Smooth muscle cell (in vitro differentiated cells): ENCODE measurements around the gene SPTBN2. TPM values are rescaled to one million over a fixed set of nuclear protein-coding genes. Genes with fewer than 3 reads are reported as not detected.

Source experiments
- DNase-seq: peaks from one replicate; lab custom pipeline; 2025; ENCODE audit not compliant: unreplicated experiment; lab: John Stamatoyannopoulos, UW
- H2AFZ ChIP-seq: fragments of 200-600 bp; sonication (generic); 2 replicates; pipeline ENCODE4 v1.6.0; 2016; ENCODE audit warnings: antibody characterized with exemption, low read depth, mild to moderate bottlenecking
- H3F3A ChIP-seq: fragments of 200-600 bp; sonication (generic); 2 replicates; pipeline ENCODE4 v1.6.0; 2017; ENCODE audit warnings: antibody characterized with exemption, low read depth
- H3K27ac ChIP-seq: fragments of 200-600 bp; sonication (generic); 2 replicates; pipeline ENCODE4 v1.5.1; 2016; ENCODE audit warnings: low read depth, mild to moderate bottlenecking
- H3K27me3 ChIP-seq: fragments of 200-600 bp; sonication (generic); 2 replicates; pipeline ENCODE4 v1.6.1; 2016; ENCODE audit warnings: low read depth, mild to moderate bottlenecking
- H3K36me3 ChIP-seq: fragments of 200-600 bp; sonication (generic); 2 replicates; pipeline ENCODE4 v1.5.1; 2016; ENCODE audit warnings: low read depth
- H3K4me1 ChIP-seq: fragments of 200-600 bp; sonication (generic); 2 replicates; pipeline ENCODE4 v1.5.1; 2016; ENCODE audit warnings: low read depth
- H3K4me2 ChIP-seq: fragments of 200-600 bp; sonication (generic); 2 replicates; pipeline ENCODE4 v1.6.0; 2016; ENCODE audit warnings: mild to moderate bottlenecking
- H3K4me3 ChIP-seq: fragments of 200-600 bp; sonication (generic); 2 replicates; pipeline ENCODE4 v1.5.1; 2016; ENCODE audit warnings: mild to moderate bottlenecking
- H3K79me2 ChIP-seq: fragments of 200-600 bp; sonication (generic); 2 replicates; pipeline ENCODE4 v1.6.0; 2016; ENCODE audit warnings: low read depth, mild to moderate bottlenecking
- H3K9ac ChIP-seq: fragments of 200-600 bp; sonication (generic); 2 replicates; pipeline ENCODE4 v1.6.0; 2016; ENCODE audit warnings: low read depth
- H3K9me3 ChIP-seq: fragments of 200-600 bp; sonication (generic); replicated peaks from 2 replicates; pipeline ENCODE4 v1.5.1; 2016; ENCODE audit warnings: low read depth
- H4K20me1 ChIP-seq: fragments of 200-600 bp; sonication (generic); 2 replicates; pipeline ENCODE4 v1.6.0; 2016; ENCODE audit warnings: low read depth
- CTCF ChIP-seq: fragments of 200-600 bp; sonication (generic); IDR thresholded peaks from 2 replicates; pipeline ENCODE4 v1.5.1; 2017; ENCODE audit warnings: borderline replicate concordance, mild to moderate bottlenecking, antibody characterized with exemption; ENCODE audit not compliant: insufficient read depth, poor library complexity, severe bottlenecking
- WGBS: methylation state at CpG from one replicate; pipeline ENCODE4 v1.1.7; 2016; ENCODE audit warnings: low lambda C conversion rate; 5-methylcytosine and 5-hydroxymethylcytosine counted together
- polyA plus RNA-seq: library from polyadenylated mRNA; unstranded; fragments of >200 nt; fragmentation: Nextera tagmentation; extraction: Ambion mirVana; gene quantifications from 2 replicates; pipeline ENCODE4 v1.2.1, GENCODE V29; 2016
- total RNA-seq: library from RNA; depleted of rRNA; stranded (reverse); fragments of >200 nt; gene quantifications from 2 replicates; pipeline ENCODE4 v1.2.3, GENCODE V29; 2014

The SPTBN2 gene
- total and polyA plus RNA-seq, 2 experiments from 2014 or later: 15.7 to 20.9 TPM

- no peaks in the 10 kb centered on the region for H3K9me3 ChIP-seq
- no peaks in the 10 kb centered on the region for H4K20me1 ChIP-seq
- no peak overlapping the region for H3K4me2 ChIP-seq
- TF ChIP-seq CTCF: no peak
- H3K79me2 ChIP-seq: no peaks in the 10 kb centered on the region
- H3F3A ChIP-seq: no peaks in the 10 kb centered on the region
- H3K27ac ChIP-seq: no peak overlapping the region
- H3K27me3 ChIP-seq: no peaks in the 10 kb centered on the region
- H3K4me3 ChIP-seq: no peak overlapping the region
- H2AFZ ChIP-seq: no peak overlapping the region
- no peak overlapping the region for H3K9ac ChIP-seq
- 98% methylated on average over 26 of the region's 26 CpGs for WGBS
- no peaks in the 10 kb centered on the region for H3K4me1 ChIP-seq
- H3K36me3 ChIP-seq: no peaks in the 10 kb centered on the region
- DNase-seq: no peak
Measured at GRCh38 chr11:66707486-66707885, 21.5 kb downstream of the SPTBN2 start.

GRCh38 chr11:66706989-66707388, 22.0 kb downstream of the SPTBN2 start:
- no peaks in the 10 kb centered on the region for H3F3A ChIP-seq

GRCh38 chr11:66705587-66706335, 23.3 kb downstream of the SPTBN2 start:
- no peak overlapping the region for H3K27ac ChIP-seq
- no peaks in the 10 kb centered on the region for H3K79me2 ChIP-seq
- TF ChIP-seq CTCF: no peak
- H3K27me3 ChIP-seq: no peaks in the 10 kb centered on the region
- no peak overlapping the region for H2AFZ ChIP-seq
- H3K9me3 ChIP-seq: no peaks in the 10 kb centered on the region
- no peak overlapping the region for H3K9ac ChIP-seq
- no peak overlapping the region for H3K4me2 ChIP-seq
- DNase-seq: no peak
- no peaks in the 10 kb centered on the region for H3K4me1 ChIP-seq
- no peaks in the 10 kb centered on the region for H4K20me1 ChIP-seq
- H3F3A ChIP-seq: no peaks in the 10 kb centered on the region
- 96% methylated on average over 26 of the region's 26 CpGs for WGBS
- no peaks in the 10 kb centered on the region for H3K36me3 ChIP-seq
- no peak overlapping the region for H3K4me3 ChIP-seq

More at GRCh38 chr11:66706989-66707388, 22.0 kb downstream of the SPTBN2 start:
- Histone ChIP-seq H3K27me3 (no peaks in the 10 kb centered on the region), H3K27ac (no peak overlapping the region), H4K20me1 (no peaks in the 10 kb centered on the region), H2AFZ (no peak overlapping the region), H3K79me2 (no peaks in the 10 kb centered on the region), H3K4me3 (no peak overlapping the region), H3K36me3 (no peaks in the 10 kb centered on the region), H3K4me2 (no peak overlapping the region), H3K4me1 (no peaks in the 10 kb centered on the region), H3K9ac (no peak overlapping the region), H3K9me3 (no peaks in the 10 kb centered on the region)
- no peak for TF ChIP-seq CTCF
- DNase-seq: no peak
- WGBS: 87% methylated on average over 9 of the region's 9 CpGs
